ENCODE measurements around the gene NRXN3.

Gene NRXN3

DNA sequence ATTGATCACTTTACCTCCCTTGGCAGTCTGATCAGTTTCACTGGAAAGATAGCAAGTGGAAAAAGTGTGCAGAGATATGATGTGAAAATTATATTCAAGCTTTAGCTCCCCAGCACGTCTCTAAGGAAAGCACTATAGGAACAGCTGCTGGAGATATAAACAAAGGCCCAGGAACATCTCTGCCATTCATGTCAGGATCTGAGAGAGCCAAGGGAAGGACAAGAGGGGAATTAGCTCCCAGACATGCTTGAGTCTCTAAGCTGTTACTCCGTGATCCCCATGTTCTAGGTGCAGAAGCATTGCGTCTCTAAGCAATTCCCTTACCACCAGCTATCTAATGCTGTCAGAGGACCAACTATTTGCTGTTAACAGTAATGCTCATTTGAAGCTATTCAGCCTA lies 1341.0 kb downstream of the NRXN3 start:
- no peak for DNase-seq
- no peaks in the 10 kb centered on the region for H3K27me3 Mint-ChIP-seq
- H3K36me3 Mint-ChIP-seq, result no peaks in the 10 kb centered on the region
- H3K4me1 Mint-ChIP-seq, result no peaks in the 10 kb centered on the region
- H3K9me3 Mint-ChIP-seq, result no peaks in the 10 kb centered on the region
- no peak overlapping the region for H3K27ac Mint-ChIP-seq
- CTCF ChIA-PET, result no interaction called here
- no peak overlapping the region for H3K4me3 Mint-ChIP-seq

DNA sequence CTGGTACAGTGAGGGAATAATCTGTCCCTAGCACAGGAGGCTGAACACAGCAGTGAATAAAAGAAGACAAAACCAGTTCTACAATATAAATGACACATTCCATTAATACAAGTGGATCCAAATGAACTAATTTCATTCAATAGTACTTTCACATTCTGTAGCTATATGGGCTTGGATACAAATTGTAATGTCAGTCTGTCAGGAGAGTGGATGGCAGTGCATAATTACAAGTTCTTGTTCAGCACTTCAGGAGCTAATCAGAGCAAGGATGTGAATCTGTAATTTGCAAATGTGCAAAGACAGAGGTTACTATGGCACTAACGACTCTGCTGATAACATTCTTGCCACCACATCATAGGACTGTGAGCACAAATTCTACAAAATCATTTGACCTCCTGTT lies 1343.3 kb downstream of the NRXN3 start:
- Mint-ChIP-seq H3K27me3 (no peaks in the 10 kb centered on the region), H3K36me3 (no peaks in the 10 kb centered on the region), H3K4me1 (no peaks in the 10 kb centered on the region), H3K9me3 (no peaks in the 10 kb centered on the region), H3K27ac (no peak overlapping the region), H3K4me3 (no peak overlapping the region)
- DNase-seq, result no peak
- CTCF ChIA-PET, result no interaction called here

DNA sequence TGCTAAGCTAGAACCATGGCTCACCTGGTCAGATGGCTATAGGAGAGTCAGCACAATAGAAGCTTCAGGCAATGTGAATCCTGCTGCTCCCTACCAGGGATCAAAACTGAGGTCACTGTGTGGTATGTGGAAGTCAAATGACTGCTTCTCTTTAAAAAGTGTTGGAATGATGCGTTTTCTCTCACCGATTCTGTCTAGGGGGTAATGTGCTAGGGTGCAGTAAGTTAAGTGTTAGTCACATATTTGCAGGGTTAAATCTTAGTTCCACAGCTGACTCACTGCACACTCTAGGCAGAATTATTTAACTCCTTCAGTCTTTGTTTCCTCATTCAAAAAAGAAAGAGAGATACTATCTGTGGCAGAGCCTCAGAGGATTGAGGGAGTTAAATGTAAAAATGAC lies 1344.5 kb downstream of the NRXN3 start:
- H3K9me3 Mint-ChIP-seq, result no peaks in the 10 kb centered on the region
- no peaks in the 10 kb centered on the region for H3K27me3 Mint-ChIP-seq
- no peak overlapping the region for H3K4me3 Mint-ChIP-seq
- no peaks in the 10 kb centered on the region for H3K36me3 Mint-ChIP-seq
- no peak for DNase-seq
- no peaks in the 10 kb centered on the region for H3K4me1 Mint-ChIP-seq
- no peak overlapping the region for H3K27ac Mint-ChIP-seq
- CTCF ChIA-PET, result no interaction called here

DNA sequence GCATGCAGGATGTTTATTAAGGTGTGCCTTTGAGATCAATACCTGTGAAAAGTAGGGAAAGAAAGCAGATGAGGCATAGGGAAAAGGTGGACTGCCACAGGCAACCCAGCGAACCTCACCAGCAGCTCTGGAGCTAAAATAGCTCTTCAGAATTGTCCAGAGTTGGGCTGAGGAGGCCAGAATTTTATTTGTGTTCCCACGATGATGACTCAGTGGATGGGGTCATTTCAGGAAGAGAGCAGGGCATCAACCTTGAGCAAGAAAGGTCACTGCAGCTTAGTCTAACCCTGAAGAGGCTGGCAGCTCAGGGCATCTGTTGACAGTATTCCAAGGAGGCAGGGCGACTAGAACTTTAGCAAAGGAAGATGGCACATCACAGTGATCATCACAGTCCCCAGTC lies 1345.0 kb downstream of the NRXN3 start:
- Mint-ChIP-seq H3K27me3 (no peaks in the 10 kb centered on the region), H3K4me3 (no peak overlapping the region), H3K9me3 (no peaks in the 10 kb centered on the region), H3K4me1 (no peaks in the 10 kb centered on the region), H3K36me3 (no peaks in the 10 kb centered on the region), H3K27ac (no peak overlapping the region)
- CTCF ChIA-PET, result no interaction called here
- no peak for DNase-seq

DNA sequence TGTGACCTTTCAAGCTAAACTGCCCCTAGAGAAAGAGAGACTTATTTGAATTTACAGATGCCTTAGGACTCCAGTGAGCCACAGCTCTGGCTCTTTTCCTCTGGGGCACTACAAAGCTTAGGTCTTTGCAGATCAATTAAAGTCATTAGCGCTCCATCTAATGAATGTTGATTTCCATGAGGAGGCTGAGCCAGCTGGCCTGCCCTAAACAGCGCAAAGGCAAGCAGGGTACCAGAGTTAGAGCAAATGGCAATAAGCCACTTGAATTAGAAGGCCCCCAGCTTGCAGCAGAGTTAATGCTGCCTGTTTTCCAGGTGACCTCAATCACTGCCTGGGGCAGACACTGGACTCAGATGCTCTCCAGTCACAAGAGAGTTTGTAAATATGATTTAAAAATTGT lies 1345.8 kb downstream of the NRXN3 start:
- DNase-seq, result no peak
- Mint-ChIP-seq H3K27me3 (no peaks in the 10 kb centered on the region), H3K36me3 (no peaks in the 10 kb centered on the region), H3K9me3 (peaks cover 3% of the 10 kb centered on the region), H3K27ac (no peak overlapping the region), H3K4me3 (no peak overlapping the region), H3K4me1 (no peaks in the 10 kb centered on the region)
- CTCF ChIA-PET, result no interaction called here

- H3K27me3 Mint-ChIP-seq, result no peaks in the 10 kb centered on the region
- CTCF ChIA-PET, result no interaction called here
- no peaks in the 10 kb centered on the region for H3K4me1 Mint-ChIP-seq
- H3K36me3 Mint-ChIP-seq, result no peaks in the 10 kb centered on the region
- peaks cover 3% of the 10 kb centered on the region for H3K9me3 Mint-ChIP-seq
- no peak for DNase-seq
- no peak overlapping the region for H3K4me3 Mint-ChIP-seq
- H3K27ac Mint-ChIP-seq, result no peak overlapping the region
Observed at GRCh38 chr14:79525416-79525815, 1355.2 kb downstream of the NRXN3 start.

GRCh38 chr14:79528828-79529416 lies 1358.7 kb downstream of the NRXN3 start:
- Mint-ChIP-seq H3K9me3 (no peaks in the 10 kb centered on the region), H3K36me3 (no peaks in the 10 kb centered on the region), H3K4me1 (no peaks in the 10 kb centered on the region), H3K27ac (no peak overlapping the region), H3K27me3 (no peaks in the 10 kb centered on the region), H3K4me3 (no peak overlapping the region)
- CTCF ChIA-PET, result no interaction called here
- DNase-seq, result no peak

- Mint-ChIP-seq H3K27me3 (no peaks in the 10 kb centered on the region), H3K36me3 (no peaks in the 10 kb centered on the region), H3K9me3 (no peaks in the 10 kb centered on the region), H3K27ac (no peak overlapping the region), H3K4me1 (no peaks in the 10 kb centered on the region), H3K4me3 (no peak overlapping the region)
- DNase-seq, result no peak
- CTCF ChIA-PET, result no interaction called here
Observed at GRCh38 chr14:79530555-79530954, 1360.4 kb downstream of the NRXN3 start.

DNA sequence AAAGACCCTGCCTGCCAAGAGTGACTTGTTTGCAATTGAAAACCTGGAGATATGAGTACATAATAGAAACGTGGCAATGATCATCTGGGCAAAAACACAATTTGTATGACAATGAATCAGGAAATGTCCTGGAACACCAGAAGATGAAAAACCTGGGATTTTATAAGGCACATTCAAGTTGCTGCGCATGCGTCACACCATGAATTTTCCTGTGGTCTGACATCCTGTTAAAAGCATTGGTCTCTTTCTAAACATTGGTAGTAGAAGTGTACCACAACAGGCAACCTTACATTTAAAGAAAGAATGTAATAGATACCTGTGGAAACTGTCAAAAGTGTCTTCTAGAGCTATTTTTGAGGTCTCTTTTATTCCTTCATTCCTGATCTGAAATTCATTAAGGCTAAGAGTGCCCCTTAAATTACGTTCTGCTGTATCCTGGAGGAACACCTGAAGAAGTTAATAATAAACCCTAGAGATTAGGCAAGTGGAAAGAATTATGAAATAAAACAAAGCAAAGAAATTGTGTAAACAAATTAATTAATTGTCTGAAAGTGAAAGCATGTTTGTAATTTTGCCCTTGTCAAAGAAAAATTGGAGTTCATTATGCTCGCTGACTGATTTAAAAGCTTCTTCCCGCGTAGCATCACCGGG lies 1364.7 kb downstream of the NRXN3 start:
- no peaks in the 10 kb centered on the region for H3K36me3 Mint-ChIP-seq
- no peaks in the 10 kb centered on the region for H3K4me1 Mint-ChIP-seq
- no peak overlapping the region for H3K27ac Mint-ChIP-seq
- no peak overlapping the region for H3K4me3 Mint-ChIP-seq
- no peaks in the 10 kb centered on the region for H3K27me3 Mint-ChIP-seq
- CTCF ChIA-PET, result no interaction called here
- peaks cover 2% of the 10 kb centered on the region for H3K9me3 Mint-ChIP-seq
- DNase-seq, result no peak

GRCh38 chr14:79540394-79540793 lies 1370.2 kb downstream of the NRXN3 start:
- Mint-ChIP-seq H3K27ac (no peak overlapping the region), H3K27me3 (no peaks in the 10 kb centered on the region), H3K9me3 (peaks cover 5% of the 10 kb centered on the region), H3K4me1 (no peaks in the 10 kb centered on the region), H3K4me3 (no peak overlapping the region), H3K36me3 (no peaks in the 10 kb centered on the region)
- CTCF ChIA-PET, result no interaction called here
- DNase-seq, result no peak

- H3K27me3 Mint-ChIP-seq, result no peaks in the 10 kb centered on the region
- peaks cover 5% of the 10 kb centered on the region for H3K9me3 Mint-ChIP-seq
- H3K36me3 Mint-ChIP-seq, result no peaks in the 10 kb centered on the region
- DNase-seq, result no peak
- H3K4me1 Mint-ChIP-seq, result no peaks in the 10 kb centered on the region
- no peak overlapping the region for H3K27ac Mint-ChIP-seq
- CTCF ChIA-PET, result no interaction called here
- no peak overlapping the region for H3K4me3 Mint-ChIP-seq
Observed at GRCh38 chr14:79542121-79542520, 1371.9 kb downstream of the NRXN3 start.

- Mint-ChIP-seq H3K4me1 (no peaks in the 10 kb centered on the region), H3K36me3 (no peaks in the 10 kb centered on the region), H3K27me3 (no peaks in the 10 kb centered on the region), H3K27ac (no peak overlapping the region), H3K9me3 (peaks cover 3% of the 10 kb centered on the region), H3K4me3 (no peak overlapping the region)
- no peak for DNase-seq
- CTCF ChIA-PET, result interaction anchor here (0.8 to 0.9 kb wide), 2 partner anchors 17 to 70 kb away, joined by 3 read pairs; no protein-coding TSS in a partner anchor
Observed at GRCh38 chr14:79543348-79543747, 1373.2 kb downstream of the NRXN3 start.

GRCh38 chr14:79543967-79544697 lies 1374.0 kb downstream of the NRXN3 start:
- Mint-ChIP-seq H3K27ac (no peak overlapping the region), H3K27me3 (no peaks in the 10 kb centered on the region), H3K9me3 (peaks cover 3% of the 10 kb centered on the region), H3K4me1 (no peaks in the 10 kb centered on the region), H3K4me3 (no peak overlapping the region), H3K36me3 (no peaks in the 10 kb centered on the region)
- no peak for DNase-seq
- CTCF ChIA-PET, result interaction anchor here (0.8 to 0.9 kb wide), 2 partner anchors 16 to 70 kb away, joined by 3 read pairs; no protein-coding TSS in a partner anchor

DNA sequence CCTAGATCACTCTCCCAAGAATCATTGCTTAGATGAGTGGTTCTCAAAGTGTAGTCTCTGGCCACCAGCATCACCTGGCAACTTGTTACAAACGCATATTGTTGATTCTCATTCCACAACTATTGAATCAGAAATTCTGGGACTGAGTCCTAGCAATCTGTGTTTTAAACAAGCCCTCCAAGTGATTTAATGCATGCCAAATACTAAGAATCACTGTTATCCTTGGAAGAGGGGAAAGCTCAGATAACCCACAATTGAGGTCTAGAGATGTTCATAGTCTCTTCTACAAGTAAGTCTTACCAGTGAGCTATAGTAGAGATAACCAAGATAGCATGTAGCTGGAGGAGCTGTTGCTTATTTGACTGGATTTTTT lies 1374.5 kb downstream of the NRXN3 start:
- DNase-seq, result no peak
- Mint-ChIP-seq H3K27me3 (no peaks in the 10 kb centered on the region), H3K27ac (no peak overlapping the region), H3K9me3 (peaks cover 3% of the 10 kb centered on the region), H3K4me3 (no peak overlapping the region), H3K36me3 (no peaks in the 10 kb centered on the region), H3K4me1 (no peaks in the 10 kb centered on the region)
- CTCF ChIA-PET, result no interaction called here

DNA sequence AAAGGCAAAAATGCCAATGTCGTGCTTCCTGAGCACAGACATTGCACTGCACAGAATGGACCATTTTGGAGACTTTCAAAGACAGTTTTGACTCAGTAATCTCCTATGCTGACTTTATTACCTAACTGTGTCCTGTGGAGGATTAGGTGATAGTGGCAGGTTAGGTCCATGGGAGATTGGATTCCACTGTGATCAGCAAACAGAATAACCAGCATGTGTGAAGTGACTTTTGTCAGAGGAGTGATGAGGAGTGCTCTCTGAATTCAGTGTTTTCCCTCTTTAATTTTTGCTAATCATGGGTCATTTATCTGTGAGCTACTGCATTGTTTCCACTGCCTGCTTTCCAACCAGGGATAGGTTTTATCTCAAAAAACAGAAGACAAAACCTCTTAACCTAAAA lies 1378.7 kb downstream of the NRXN3 start:
- Mint-ChIP-seq H3K9me3 (peaks cover 7% of the 10 kb centered on the region), H3K4me3 (no peak overlapping the region), H3K36me3 (no peaks in the 10 kb centered on the region), H3K4me1 (no peaks in the 10 kb centered on the region), H3K27me3 (no peaks in the 10 kb centered on the region), H3K27ac (no peak overlapping the region)
- no peak for DNase-seq
- CTCF ChIA-PET, result interaction anchor here (0.9 kb wide), 1 partner anchor 15 kb away, joined by 3 read pairs; no protein-coding TSS in a partner anchor
